Measurements from ENCODE around the gene TNFAIP6.

The TNFAIP6 gene

GRCh38 chr2:151381266-151381665 is 23.9 kb downstream of the TNFAIP6 start:
- Histone ChIP-seq H2BK15ac (ENCODE audit: low read length) (no peak overlapping the region), H3K9ac (ENCODE audit: low read depth, low read length, poor library complexity) (no peak overlapping the region), H3K79me1 (ENCODE audit: low read depth, low read length) (no peaks in the 10 kb centered on the region), H2AFZ (ENCODE audit: low read length) (peak overlapping the region; percentile 41), H3K36me3 (replicated peaks in 1 of 2; ENCODE audit: control insufficient read depth in 2 of 2, insufficient read depth in 2 of 2, low read length in 2 of 2) (no peaks in the 10 kb centered on the region), H3K23ac (ENCODE audit: low read depth, low read length, poor library complexity) (no peak overlapping the region), H3K18ac (ENCODE audit: low read length) (no peak overlapping the region), H2BK120ac (ENCODE audit: low read depth, low read length) (no peak overlapping the region), H2BK12ac (ENCODE audit: low read length) (no peak overlapping the region), H3K14ac (ENCODE audit: low read length) (no peak overlapping the region), H3K4ac (ENCODE audit: low read length) (no peak overlapping the region), H3K4me1 (ENCODE audit: control insufficient read depth in 2 of 2, insufficient read depth in 1 of 2, low read depth in 1 of 2, low read length in 2 of 2) (peaks cover 0 to 3% of the 10 kb centered on the region in 2 donors), H3K27ac (replicated peaks; ENCODE audit: low read length) (no peak overlapping the region), H3K4me2 (ENCODE audit: insufficient read depth, low read length, poor library complexity, severe bottlenecking) (no peak overlapping the region), H4K8ac (ENCODE audit: low read depth, low read length) (no peak overlapping the region), H3K4me3 (ENCODE audit: low read length in 2 of 2) (no peak overlapping the region), H4K91ac (ENCODE audit: low read depth, low read length, poor library complexity) (no peak overlapping the region), H2BK5ac (ENCODE audit: low read length) (no peak overlapping the region), H3K9me3 (replicated peaks in 1 of 2; ENCODE audit: control insufficient read depth in 2 of 2, insufficient read depth in 1 of 2, low read depth in 1 of 2, low read length in 2 of 2) (no peaks in the 10 kb centered on the region), H2AK5ac (ENCODE audit: low read depth, low read length) (no peak overlapping the region), H3K27me3 (ENCODE audit: control insufficient read depth in 3 of 3, insufficient read depth in 3 of 3, low read depth in 1 of 3, low read length in 3 of 3) (no peaks in the 10 kb centered on the region)
- WGBS, 2 donors (ENCODE audit: extremely low coverage in 2 of 2, insufficient read length in 2 of 2, insufficient replicate concordance in 1 of 2), result no CpG with 5 or more reads among the region's 2 CpGs
- no peak for DNase-seq (ENCODE audit: low spot score)

GRCh38 chr2:151388011-151388410 is 30.6 kb downstream of the TNFAIP6 start:
- Histone ChIP-seq H3K23ac (ENCODE audit: low read depth, low read length, poor library complexity) (no peak overlapping the region), H2BK5ac (ENCODE audit: low read length) (no peak overlapping the region), H2AK5ac (ENCODE audit: low read depth, low read length) (no peak overlapping the region), H3K9ac (ENCODE audit: low read depth, low read length, poor library complexity) (no peak overlapping the region), H2BK15ac (ENCODE audit: low read length) (no peak overlapping the region), H3K4ac (ENCODE audit: low read length) (no peak overlapping the region), H3K79me1 (ENCODE audit: low read depth, low read length) (no peaks in the 10 kb centered on the region), H3K14ac (ENCODE audit: low read length) (no peak overlapping the region), H3K27ac (replicated peaks; ENCODE audit: low read length) (no peak overlapping the region), H3K9me3 (replicated peaks in 1 of 2; ENCODE audit: control insufficient read depth in 2 of 2, insufficient read depth in 1 of 2, low read depth in 1 of 2, low read length in 2 of 2) (peaks cover 0 to 5% of the 10 kb centered on the region in 2 donors), H4K8ac (ENCODE audit: low read depth, low read length) (no peak overlapping the region), H3K18ac (ENCODE audit: low read length) (no peak overlapping the region), H4K91ac (ENCODE audit: low read depth, low read length, poor library complexity) (no peak overlapping the region), H2BK120ac (ENCODE audit: low read depth, low read length) (no peak overlapping the region), H2AFZ (ENCODE audit: low read length) (no peak overlapping the region), H3K36me3 (replicated peaks in 1 of 2; ENCODE audit: control insufficient read depth in 2 of 2, insufficient read depth in 2 of 2, low read length in 2 of 2) (no peaks in the 10 kb centered on the region), H2BK12ac (ENCODE audit: low read length) (no peak overlapping the region), H3K27me3 (ENCODE audit: control insufficient read depth in 3 of 3, insufficient read depth in 3 of 3, low read depth in 1 of 3, low read length in 3 of 3) (peaks cover 0 to 2% (median 0%) of the 10 kb centered on the region in 3 experiments), H3K4me3 (ENCODE audit: low read length in 2 of 2) (no peak overlapping the region), H3K4me2 (ENCODE audit: insufficient read depth, low read length, poor library complexity, severe bottlenecking) (no peak overlapping the region), H3K4me1 (ENCODE audit: control insufficient read depth in 2 of 2, insufficient read depth in 1 of 2, low read depth in 1 of 2, low read length in 2 of 2) (peaks cover 0 to 2% of the 10 kb centered on the region in 2 donors)
- DNase-seq (ENCODE audit: low spot score), result no peak
- WGBS, 2 donors (ENCODE audit: extremely low coverage in 2 of 2, insufficient read length in 2 of 2, insufficient replicate concordance in 1 of 2), result no CpG with 5 or more reads among the region's 4 CpGs

- H3K27me3 ChIP-seq (ENCODE audit: control insufficient read depth in 3 of 3, insufficient read depth in 3 of 3, low read depth in 1 of 3, low read length in 3 of 3), result peaks cover 0 to 2% (median 0%) of the 10 kb centered on the region in 3 experiments
- WGBS, 2 donors (ENCODE audit: extremely low coverage in 2 of 2, insufficient read length in 2 of 2, insufficient replicate concordance in 1 of 2), result no CpG with 5 or more reads among the region's 2 CpGs
- H3K14ac ChIP-seq (ENCODE audit: low read length), result no peak overlapping the region
Measured at GRCh38 chr2:151391436-151391835, 34.0 kb downstream of the TNFAIP6 start.

GRCh38 chr2:151394509-151394908 is 37.1 kb downstream of the TNFAIP6 start:
- Histone ChIP-seq H3K14ac (ENCODE audit: low read length) (no peak overlapping the region), H3K4me3 (ENCODE audit: low read length in 2 of 2) (no peak overlapping the region), H3K18ac (ENCODE audit: low read length) (no peak overlapping the region), H3K9ac (ENCODE audit: low read depth, low read length, poor library complexity) (no peak overlapping the region), H3K36me3 (replicated peaks in 1 of 2; ENCODE audit: control insufficient read depth in 2 of 2, insufficient read depth in 2 of 2, low read length in 2 of 2) (no peaks in the 10 kb centered on the region), H2BK12ac (ENCODE audit: low read length) (no peak overlapping the region), H2BK120ac (ENCODE audit: low read depth, low read length) (no peak overlapping the region), H3K27me3 (ENCODE audit: control insufficient read depth in 3 of 3, insufficient read depth in 3 of 3, low read depth in 1 of 3, low read length in 3 of 3) (no peaks in the 10 kb centered on the region), H2AK5ac (ENCODE audit: low read depth, low read length) (no peak overlapping the region), H2AFZ (ENCODE audit: low read length) (no peak overlapping the region), H3K4ac (ENCODE audit: low read length) (no peak overlapping the region), H2BK5ac (ENCODE audit: low read length) (no peak overlapping the region), H3K4me2 (ENCODE audit: insufficient read depth, low read length, poor library complexity, severe bottlenecking) (no peak overlapping the region), H3K9me3 (replicated peaks in 1 of 2; ENCODE audit: control insufficient read depth in 2 of 2, insufficient read depth in 1 of 2, low read depth in 1 of 2, low read length in 2 of 2) (peaks cover 0 to 4% of the 10 kb centered on the region in 2 donors), H4K8ac (ENCODE audit: low read depth, low read length) (no peak overlapping the region), H3K79me1 (ENCODE audit: low read depth, low read length) (no peaks in the 10 kb centered on the region), H3K4me1 (ENCODE audit: control insufficient read depth in 2 of 2, insufficient read depth in 1 of 2, low read depth in 1 of 2, low read length in 2 of 2) (no peaks in the 10 kb centered on the region), H3K23ac (ENCODE audit: low read depth, low read length, poor library complexity) (no peak overlapping the region), H4K91ac (ENCODE audit: low read depth, low read length, poor library complexity) (no peak overlapping the region), H3K27ac (replicated peaks; ENCODE audit: low read length) (no peak overlapping the region), H2BK15ac (ENCODE audit: low read length) (no peak overlapping the region)
- no peak for DNase-seq (ENCODE audit: low spot score)
- WGBS, 2 donors (ENCODE audit: extremely low coverage in 2 of 2, insufficient read length in 2 of 2, insufficient replicate concordance in 1 of 2), result no CpG with 5 or more reads among the region's 4 CpGs

More at GRCh38 chr2:151391436-151391835, 34.0 kb downstream of the TNFAIP6 start:
- Histone ChIP-seq H3K27ac (replicated peaks; ENCODE audit: low read length) (no peak overlapping the region), H4K91ac (ENCODE audit: low read depth, low read length, poor library complexity) (no peak overlapping the region), H3K4me1 (ENCODE audit: control insufficient read depth in 2 of 2, insufficient read depth in 1 of 2, low read depth in 1 of 2, low read length in 2 of 2) (peaks cover 0 to 2% of the 10 kb centered on the region in 2 donors), H2AFZ (ENCODE audit: low read length) (no peak overlapping the region), H3K4me3 (ENCODE audit: low read length in 2 of 2) (no peak overlapping the region), H2AK5ac (ENCODE audit: low read depth, low read length) (no peak overlapping the region), H3K36me3 (replicated peaks in 1 of 2; ENCODE audit: control insufficient read depth in 2 of 2, insufficient read depth in 2 of 2, low read length in 2 of 2) (no peaks in the 10 kb centered on the region), H3K9me3 (replicated peaks in 1 of 2; ENCODE audit: control insufficient read depth in 2 of 2, insufficient read depth in 1 of 2, low read depth in 1 of 2, low read length in 2 of 2) (peaks cover 0 to 5% of the 10 kb centered on the region in 2 donors), H2BK15ac (ENCODE audit: low read length) (no peak overlapping the region), H2BK120ac (ENCODE audit: low read depth, low read length) (no peak overlapping the region), H2BK5ac (ENCODE audit: low read length) (no peak overlapping the region), H3K18ac (ENCODE audit: low read length) (no peak overlapping the region), H3K4ac (ENCODE audit: low read length) (no peak overlapping the region), H3K4me2 (ENCODE audit: insufficient read depth, low read length, poor library complexity, severe bottlenecking) (no peak overlapping the region), H2BK12ac (ENCODE audit: low read length) (no peak overlapping the region), H3K79me1 (ENCODE audit: low read depth, low read length) (no peaks in the 10 kb centered on the region), H3K9ac (ENCODE audit: low read depth, low read length, poor library complexity) (no peak overlapping the region), H4K8ac (ENCODE audit: low read depth, low read length) (no peak overlapping the region), H3K23ac (ENCODE audit: low read depth, low read length, poor library complexity) (no peak overlapping the region)
- no peak for DNase-seq (ENCODE audit: low spot score)
